ENCODE results near the gene COL18A1. TPM values are rescaled to one million over a fixed set of nuclear protein-coding genes. Genes with fewer than 3 reads are reported as not detected.

The COL18A1 gene
- total RNA-seq, 1 donor from 2014 or later: 9.5 TPM

DNA sequence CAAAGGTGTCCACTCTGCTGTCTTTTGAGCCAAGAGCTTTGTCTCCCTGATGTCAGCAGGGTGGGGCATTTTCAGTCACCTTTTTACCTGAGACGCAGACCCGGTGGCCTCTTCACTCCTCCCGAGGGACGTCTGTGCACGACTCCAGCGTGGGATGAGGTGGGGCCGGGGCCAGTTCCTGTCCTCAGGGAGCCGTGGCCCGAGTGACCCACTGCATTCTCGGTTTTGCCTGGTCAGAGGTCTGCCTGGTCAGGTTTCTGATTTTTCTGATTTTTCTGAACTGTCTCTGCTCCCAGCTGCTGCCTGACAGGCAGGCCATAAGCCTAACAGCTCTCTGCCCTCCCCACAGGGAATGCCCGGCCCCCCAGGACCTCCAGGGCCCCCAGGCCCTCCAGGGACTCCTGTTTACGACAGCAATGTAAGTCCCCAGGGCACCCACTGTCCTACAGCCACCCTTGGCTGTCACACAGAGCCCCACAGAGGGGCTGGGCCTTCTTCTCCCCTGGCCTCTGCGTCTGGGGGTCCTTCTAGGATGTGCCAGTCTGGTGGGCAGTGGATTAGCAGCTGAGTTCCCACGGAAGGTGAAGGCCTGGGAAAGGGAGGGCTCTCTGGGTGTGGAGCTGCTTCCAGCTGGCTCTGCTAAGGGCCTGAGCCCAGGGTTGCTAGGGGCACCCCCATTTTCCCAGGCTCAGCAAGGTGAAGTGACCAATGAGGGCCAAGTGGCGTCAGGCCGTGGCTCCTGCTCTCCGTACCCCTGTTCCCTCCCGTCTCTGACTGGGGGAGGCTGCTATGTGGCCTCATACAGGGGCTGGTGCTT lies 91.4 kb downstream of the COL18A1 start:
- TF ChIP-seq, protein P1, sequence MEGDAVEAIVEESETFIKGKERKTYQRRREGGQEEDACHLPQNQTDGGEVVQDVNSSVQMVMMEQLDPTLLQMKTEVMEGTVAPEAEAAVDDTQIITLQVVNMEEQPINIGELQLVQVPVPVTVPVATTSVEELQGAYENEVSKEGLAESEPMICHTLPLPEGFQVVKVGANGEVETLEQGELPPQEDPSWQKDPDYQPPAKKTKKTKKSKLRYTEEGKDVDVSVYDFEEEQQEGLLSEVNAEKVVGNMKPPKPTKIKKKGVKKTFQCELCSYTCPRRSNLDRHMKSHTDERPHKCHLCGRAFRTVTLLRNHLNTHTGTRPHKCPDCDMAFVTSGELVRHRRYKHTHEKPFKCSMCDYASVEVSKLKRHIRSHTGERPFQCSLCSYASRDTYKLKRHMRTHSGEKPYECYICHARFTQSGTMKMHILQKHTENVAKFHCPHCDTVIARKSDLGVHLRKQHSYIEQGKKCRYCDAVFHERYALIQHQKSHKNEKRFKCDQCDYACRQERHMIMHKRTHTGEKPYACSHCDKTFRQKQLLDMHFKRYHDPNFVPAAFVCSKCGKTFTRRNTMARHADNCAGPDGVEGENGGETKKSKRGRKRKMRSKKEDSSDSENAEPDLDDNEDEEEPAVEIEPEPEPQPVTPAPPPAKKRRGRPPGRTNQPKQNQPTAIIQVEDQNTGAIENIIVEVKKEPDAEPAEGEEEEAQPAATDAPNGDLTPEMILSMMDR (IDR thresholded peaks at IDR 0.05; ENCODE audit: partially characterized antibody, unreplicated experiment): no peak
- Mint-ChIP-seq H3K4me3 (ENCODE audit: unreplicated experiment) (no peak overlapping the region), H3K27me3 (ENCODE audit: unreplicated experiment) (peaks cover 5% of the 10 kb centered on the region), H3K36me3 (ENCODE audit: unreplicated experiment) (peaks cover 6% of the 10 kb centered on the region), H3K4me1 (ENCODE audit: low read depth, unreplicated experiment) (peaks cover 3% of the 10 kb centered on the region), H3K27ac (ENCODE audit: unreplicated experiment) (no peak overlapping the region), H3K9me3 (ENCODE audit: unreplicated experiment) (peaks cover 4% of the 10 kb centered on the region)
- peak; percentile 15 for DNase-seq

DNA sequence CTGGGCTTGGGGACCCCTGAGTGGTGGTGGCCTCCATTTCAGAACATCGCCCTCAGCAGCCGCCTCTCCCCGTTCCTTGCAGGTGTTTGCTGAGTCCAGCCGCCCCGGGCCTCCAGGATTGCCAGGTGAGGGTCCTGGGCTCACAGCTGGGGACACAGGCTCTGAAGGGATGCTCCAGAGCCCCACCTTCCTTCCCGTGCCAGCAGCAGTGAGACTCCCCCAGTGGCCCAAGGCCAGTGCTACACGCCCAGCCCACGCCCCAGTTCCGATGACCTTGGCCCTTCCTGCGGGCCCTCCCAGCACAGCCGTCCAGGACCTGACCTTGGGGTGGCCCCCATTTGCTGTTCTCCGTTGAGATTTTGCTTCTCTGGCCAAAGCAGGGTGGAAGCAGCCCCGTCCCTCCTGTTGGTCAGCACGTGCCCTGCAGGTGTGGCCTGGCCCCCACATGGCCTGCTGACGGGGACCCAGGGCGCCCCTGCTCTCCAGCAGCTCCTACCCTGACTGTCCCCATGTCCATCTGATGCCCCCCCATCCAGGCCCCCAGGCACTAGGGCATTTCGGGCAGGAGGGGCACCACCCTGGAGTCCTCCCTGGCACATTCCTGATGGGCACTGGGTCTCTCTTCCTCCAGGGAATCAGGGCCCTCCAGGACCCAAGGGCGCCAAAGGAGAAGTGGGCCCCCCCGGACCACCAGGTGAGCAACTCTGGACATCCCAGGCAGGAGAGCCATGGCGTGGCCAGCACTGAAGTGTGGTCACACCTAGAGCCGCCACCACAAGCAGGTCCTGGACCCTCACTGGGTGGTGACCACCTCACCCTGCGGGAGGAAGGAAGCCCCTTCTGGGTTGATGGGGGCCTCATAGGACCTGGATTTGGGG lies 92.2 kb downstream of the COL18A1 start:
- no peak overlapping the region for H3K4me3 Mint-ChIP-seq (ENCODE audit: unreplicated experiment)
- H3K27ac Mint-ChIP-seq (ENCODE audit: unreplicated experiment): no peak overlapping the region
- H3K4me1 Mint-ChIP-seq (ENCODE audit: low read depth, unreplicated experiment): no peaks in the 10 kb centered on the region
- DNase-seq: peak; percentile 14
- H3K36me3 Mint-ChIP-seq (ENCODE audit: unreplicated experiment): peaks cover 6% of the 10 kb centered on the region
- H3K27me3 Mint-ChIP-seq (ENCODE audit: unreplicated experiment): peaks cover 6% of the 10 kb centered on the region
- H3K9me3 Mint-ChIP-seq (ENCODE audit: unreplicated experiment): peaks cover 3% of the 10 kb centered on the region
- TF ChIP-seq, protein P1 (IDR thresholded peaks at IDR 0.05; ENCODE audit: partially characterized antibody, unreplicated experiment): peak; percentile 31

DNA sequence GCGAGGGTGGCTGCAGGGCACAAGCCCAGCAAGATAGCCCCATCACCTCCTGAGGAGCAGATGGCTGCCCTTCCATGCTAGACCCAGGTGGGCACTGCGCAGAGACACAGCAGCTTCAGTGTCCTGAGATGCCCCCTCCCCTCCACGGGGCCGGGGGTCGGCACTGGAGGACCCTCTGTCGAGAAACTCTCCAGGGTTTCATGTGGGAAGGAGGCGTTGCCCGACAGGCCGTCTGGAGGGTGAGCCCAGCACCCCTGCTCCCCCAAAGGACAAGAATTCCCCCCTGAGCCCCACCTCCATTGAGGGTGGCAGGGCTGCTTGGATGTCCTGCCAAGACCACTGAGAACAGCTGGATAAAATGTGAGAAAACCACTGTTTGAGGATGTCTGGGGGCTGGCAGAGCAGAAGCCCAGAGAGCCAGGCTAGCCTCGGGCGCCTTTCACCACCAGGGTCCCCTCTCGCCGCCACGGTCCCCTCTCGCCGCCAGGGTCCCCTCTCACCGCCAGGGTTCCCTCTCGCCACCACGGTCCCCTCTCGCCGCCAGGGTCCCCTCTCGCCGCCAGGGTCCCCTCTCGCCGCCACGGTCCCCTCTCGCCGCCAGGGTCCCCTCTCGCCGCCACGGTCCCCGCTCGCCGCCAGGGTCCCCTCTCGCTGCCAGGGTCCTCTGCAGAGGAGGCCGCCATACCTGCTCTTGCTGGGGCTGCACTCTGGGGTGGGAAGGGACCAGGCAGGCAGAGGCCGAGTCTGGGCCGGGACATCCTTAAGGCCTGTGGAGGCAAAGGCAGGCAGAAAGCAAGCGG lies 93.1 kb downstream of the COL18A1 start:
- Mint-ChIP-seq H3K4me3 (ENCODE audit: unreplicated experiment) (no peak overlapping the region), H3K36me3 (ENCODE audit: unreplicated experiment) (peaks cover 6% of the 10 kb centered on the region), H3K27me3 (ENCODE audit: unreplicated experiment) (peaks cover 10% of the 10 kb centered on the region), H3K27ac (ENCODE audit: unreplicated experiment) (no peak overlapping the region), H3K9me3 (ENCODE audit: unreplicated experiment) (peaks cover 8% of the 10 kb centered on the region), H3K4me1 (ENCODE audit: low read depth, unreplicated experiment) (no peaks in the 10 kb centered on the region)
- DNase-seq: no peak
- TF ChIP-seq, protein P1 (IDR thresholded peaks at IDR 0.05; ENCODE audit: partially characterized antibody, unreplicated experiment): no peak

DNA sequence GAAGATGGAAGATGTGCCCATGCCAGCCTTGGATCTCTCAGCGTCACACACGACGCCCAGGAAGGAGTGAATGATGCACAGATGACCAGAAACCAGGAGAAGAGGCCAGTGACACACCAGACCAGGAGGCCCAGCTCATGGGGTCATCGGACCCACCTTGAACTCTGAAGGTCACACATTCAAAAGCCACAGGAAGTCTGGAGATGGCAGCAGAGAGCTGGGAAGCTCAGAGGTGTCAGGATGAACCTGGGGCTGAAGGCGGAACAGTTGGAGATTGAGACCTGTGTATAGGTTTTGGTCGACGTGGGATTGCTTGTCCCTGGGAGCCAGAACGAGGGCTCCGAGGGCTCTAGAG lies 93.7 kb downstream of the COL18A1 start:
- peaks cover 6% of the 10 kb centered on the region for H3K36me3 Mint-ChIP-seq (ENCODE audit: unreplicated experiment)
- no peak overlapping the region for H3K4me3 Mint-ChIP-seq (ENCODE audit: unreplicated experiment)
- H3K27ac Mint-ChIP-seq (ENCODE audit: unreplicated experiment): no peak overlapping the region
- peaks cover 8% of the 10 kb centered on the region for H3K9me3 Mint-ChIP-seq (ENCODE audit: unreplicated experiment)
- peaks cover 10% of the 10 kb centered on the region for H3K27me3 Mint-ChIP-seq (ENCODE audit: unreplicated experiment)
- DNase-seq: no peak
- H3K4me1 Mint-ChIP-seq (ENCODE audit: low read depth, unreplicated experiment): no peaks in the 10 kb centered on the region
- TF ChIP-seq, protein P1 (IDR thresholded peaks at IDR 0.05; ENCODE audit: partially characterized antibody, unreplicated experiment): no peak
